Naive B cell (primary cell): ENCODE data around the gene PNPLA1. TPM values are rescaled to one million over a fixed set of nuclear protein-coding genes. Genes with fewer than 3 reads are reported as not detected.

Experiments used
- ATAC-seq, 2 donors: fragments of 150-1000 bp; cut with Tn5 transposase; 2 replicates each; pipeline ENCODE4 v1.10.0; 2021; ENCODE audit warnings: low read depth in 2 of 2, mild to moderate bottlenecking in 2 of 2, moderate library complexity in 2 of 2
- DNase-seq: peaks from one replicate; pipeline ENCODE4 v3.0.0; 2022
- H3K27ac Mint-ChIP-seq, 6 donors: one replicate each; pipeline ENCODE4 v1.8.0; 2020 to 2022; ENCODE audit warnings: mild to moderate bottlenecking in 6 of 6, mixed read lengths in 6 of 6, moderate library complexity in 5 of 6, inconsistent platforms in 2 of 6
- H3K27me3 Mint-ChIP-seq, 3 donors: one replicate each; pipeline ENCODE4 v1.8.0; 2021 to 2022; ENCODE audit warnings: mixed read lengths in 3 of 3, mild to moderate bottlenecking in 1 of 3
- H3K36me3 Mint-ChIP-seq, 2 donors: one replicate each; pipeline ENCODE4 v1.8.0; 2020 to 2022; ENCODE audit warnings: mixed read lengths in 2 of 2, inconsistent platforms in 1 of 2, mild to moderate bottlenecking in 1 of 2
- H3K4me1 Mint-ChIP-seq, 3 donors: one replicate each; pipeline ENCODE4 v1.8.0; 2020 to 2022; ENCODE audit warnings: mixed read lengths in 3 of 3, inconsistent platforms in 1 of 3, mild to moderate bottlenecking in 1 of 3, moderate library complexity in 1 of 3
- H3K4me3 Mint-ChIP-seq, 8 donors: one replicate each; pipeline ENCODE4 v1.8.0; 2020 to 2022; ENCODE audit warnings: mild to moderate bottlenecking in 8 of 8, mixed read lengths in 8 of 8, moderate library complexity in 8 of 8, inconsistent platforms in 2 of 8
- H3K9me3 Mint-ChIP-seq, 7 donors: one replicate each; pipeline ENCODE4 v1.8.0; 2020 to 2022; ENCODE audit warnings: mixed read lengths in 7 of 7, mild to moderate bottlenecking in 5 of 7, inconsistent platforms in 2 of 7, moderate library complexity in 1 of 7
- polyA plus RNA-seq, 6 donors: library from polyadenylated mRNA; unstranded; fragments of 300-500 nt; fragmentation: Illumina TruSeq; gene quantifications; one replicate each; pipeline ENCODE4 v1.2.3, GENCODE V29; 2021; ENCODE audit warnings: low read depth in 6 of 6

The PNPLA1 gene
- polyA plus RNA-seq, 6 donors from 2014 or later = 0.27 TPM; not detected in 5

GRCh38 chr6:36280983-36281382, 11.1 kb downstream of the PNPLA1 start:
- DNase-seq (no peak), ATAC-seq (no peak)
- Mint-ChIP-seq H3K27ac (no peak overlapping the region), H3K36me3 (no peaks in the 10 kb centered on the region), H3K9me3 (no peaks in the 10 kb centered on the region), H3K27me3 (peaks cover 28 to 54% (median 44%) of the 10 kb centered on the region in 3 donors), H3K4me3 (no peak overlapping the region), H3K4me1 (peaks cover 0 to 25% (median 8%) of the 10 kb centered on the region in 3 donors)

GRCh38 chr6:36283608-36284007, 13.7 kb downstream of the PNPLA1 start:
- ATAC-seq (no peak), DNase-seq (no peak)
- Mint-ChIP-seq H3K36me3 (no peaks in the 10 kb centered on the region), H3K4me1 (peaks cover 0 to 25% (median 8%) of the 10 kb centered on the region in 3 donors), H3K27ac (no peak overlapping the region), H3K27me3 (peaks cover 35 to 58% (median 41%) of the 10 kb centered on the region in 3 donors), H3K4me3 (no peak overlapping the region), H3K9me3 (no peaks in the 10 kb centered on the region)

GRCh38 chr6:36284359-36284758, 14.5 kb downstream of the PNPLA1 start:
- Mint-ChIP-seq H3K27me3 (peaks cover 35 to 57% (median 41%) of the 10 kb centered on the region in 3 donors), H3K4me3 (no peak overlapping the region), H3K9me3 (no peaks in the 10 kb centered on the region), H3K27ac (no peak overlapping the region), H3K4me1 (peaks cover 0 to 25% (median 8%) of the 10 kb centered on the region in 3 donors), H3K36me3 (no peaks in the 10 kb centered on the region)
- ATAC-seq (no peak), DNase-seq (no peak)

GRCh38 chr6:36285187-36285671, 15.4 kb downstream of the PNPLA1 start:
- no peak overlapping the region for H3K27ac Mint-ChIP-seq
- H3K4me3 Mint-ChIP-seq = no peak overlapping the region
- no peaks in the 10 kb centered on the region for H3K36me3 Mint-ChIP-seq
- DNase-seq (no peak), ATAC-seq (no peak)
- peaks cover 40 to 58% (median 41%) of the 10 kb centered on the region in 3 donors for H3K27me3 Mint-ChIP-seq
- peaks cover 0 to 18% (median 7%) of the 10 kb centered on the region in 3 donors for H3K4me1 Mint-ChIP-seq
- no peaks in the 10 kb centered on the region for H3K9me3 Mint-ChIP-seq

- Mint-ChIP-seq H3K4me1 (peaks cover 0 to 13% (median 1%) of the 10 kb centered on the region in 3 donors), H3K9me3 (no peaks in the 10 kb centered on the region), H3K36me3 (no peaks in the 10 kb centered on the region), H3K4me3 (no peak overlapping the region), H3K27me3 (peaks cover 40 to 62% (median 46%) of the 10 kb centered on the region in 3 donors), H3K27ac (peak overlapping the region in 1 of 6 donors; percentile 70)
- no peak for ATAC-seq
- DNase-seq = no peak
Measured at GRCh38 chr6:36285797-36286196, 15.9 kb downstream of the PNPLA1 start.

- no peak overlapping the region for H3K4me3 Mint-ChIP-seq
- peaks cover 0 to 2% (median 0%) of the 10 kb centered on the region in 3 donors for H3K4me1 Mint-ChIP-seq
- ATAC-seq = no peak
- H3K27ac Mint-ChIP-seq = no peak overlapping the region
- no peaks in the 10 kb centered on the region for H3K9me3 Mint-ChIP-seq
- H3K27me3 Mint-ChIP-seq = peaks cover 40 to 67% (median 57%) of the 10 kb centered on the region in 3 donors
- no peak for DNase-seq
- H3K36me3 Mint-ChIP-seq = no peaks in the 10 kb centered on the region
Measured at GRCh38 chr6:36286858-36287257, 17.0 kb downstream of the PNPLA1 start.

GRCh38 chr6:36289281-36289878, 19.5 kb downstream of the PNPLA1 start:
- Mint-ChIP-seq H3K4me1 (no peaks in the 10 kb centered on the region), H3K9me3 (no peaks in the 10 kb centered on the region), H3K4me3 (no peak overlapping the region), H3K36me3 (no peaks in the 10 kb centered on the region), H3K27me3 (peaks cover 30 to 54% (median 48%) of the 10 kb centered on the region in 3 donors), H3K27ac (no peak overlapping the region)
- no peak for ATAC-seq
- DNase-seq = no peak

GRCh38 chr6:36290668-36291620, 21.1 kb downstream of the PNPLA1 start:
- H3K4me1 Mint-ChIP-seq = no peaks in the 10 kb centered on the region
- DNase-seq = no peak
- H3K36me3 Mint-ChIP-seq = no peaks in the 10 kb centered on the region
- peaks cover 26 to 41% (median 33%) of the 10 kb centered on the region in 3 donors for H3K27me3 Mint-ChIP-seq
- ATAC-seq = no peak
- H3K27ac Mint-ChIP-seq = no peak overlapping the region
- no peak overlapping the region for H3K4me3 Mint-ChIP-seq
- H3K9me3 Mint-ChIP-seq = no peaks in the 10 kb centered on the region

- no peak for ATAC-seq
- Mint-ChIP-seq H3K27me3 (peaks cover 22 to 31% (median 30%) of the 10 kb centered on the region in 3 donors), H3K27ac (peak overlapping the region in 1 of 6 donors; percentile 33), H3K4me3 (no peak overlapping the region), H3K36me3 (no peaks in the 10 kb centered on the region), H3K4me1 (no peaks in the 10 kb centered on the region), H3K9me3 (no peaks in the 10 kb centered on the region)
- no peak for DNase-seq
Measured at GRCh38 chr6:36292170-36292569, 22.3 kb downstream of the PNPLA1 start.

GRCh38 chr6:36296240-36296639, 26.4 kb downstream of the PNPLA1 start:
- DNase-seq (no peak), ATAC-seq (no peak)
- Mint-ChIP-seq H3K4me3 (no peak overlapping the region), H3K4me1 (no peaks in the 10 kb centered on the region), H3K36me3 (no peaks in the 10 kb centered on the region), H3K27me3 (peaks cover 9 to 39% (median 24%) of the 10 kb centered on the region in 3 donors), H3K9me3 (no peaks in the 10 kb centered on the region), H3K27ac (no peak overlapping the region)

- ATAC-seq (no peak), DNase-seq (no peak)
- Mint-ChIP-seq H3K9me3 (no peaks in the 10 kb centered on the region), H3K36me3 (no peaks in the 10 kb centered on the region), H3K4me1 (peaks cover 0 to under 1% (median 0%) of the 10 kb centered on the region in 3 donors), H3K27me3 (peaks cover 12 to 38% (median 25%) of the 10 kb centered on the region in 3 donors), H3K4me3 (no peak overlapping the region), H3K27ac (no peak overlapping the region)
Measured at GRCh38 chr6:36297051-36297450, 27.2 kb downstream of the PNPLA1 start.

- Mint-ChIP-seq H3K27ac (no peak overlapping the region), H3K36me3 (no peaks in the 10 kb centered on the region), H3K9me3 (no peaks in the 10 kb centered on the region), H3K27me3 (peaks cover 17 to 38% (median 29%) of the 10 kb centered on the region in 3 donors), H3K4me3 (no peak overlapping the region), H3K4me1 (peaks cover 3 to 5% (median 4%) of the 10 kb centered on the region in 3 donors)
- DNase-seq (no peak), ATAC-seq (no peak)
Measured at GRCh38 chr6:36297511-36297910, 27.7 kb downstream of the PNPLA1 start.

- H3K27ac Mint-ChIP-seq = no peak overlapping the region
- H3K27me3 Mint-ChIP-seq = peaks cover 18 to 36% (median 30%) of the 10 kb centered on the region in 3 donors
- no peaks in the 10 kb centered on the region for H3K36me3 Mint-ChIP-seq
- no peaks in the 10 kb centered on the region for H3K9me3 Mint-ChIP-seq
- no peak for DNase-seq
- ATAC-seq = no peak
- H3K4me3 Mint-ChIP-seq = no peak overlapping the region
- peaks cover 5 to 9% (median 6%) of the 10 kb centered on the region in 3 donors for H3K4me1 Mint-ChIP-seq
Measured at GRCh38 chr6:36298027-36298426, 28.2 kb downstream of the PNPLA1 start.
